ENCODE data around the gene MARK4.

MARK4 gene

GRCh38 chr19:45271735-45272108 lies 20.7 kb downstream of the MARK4 start:
- no peak for DNase-seq (ENCODE audit: low read depth)

DNA sequence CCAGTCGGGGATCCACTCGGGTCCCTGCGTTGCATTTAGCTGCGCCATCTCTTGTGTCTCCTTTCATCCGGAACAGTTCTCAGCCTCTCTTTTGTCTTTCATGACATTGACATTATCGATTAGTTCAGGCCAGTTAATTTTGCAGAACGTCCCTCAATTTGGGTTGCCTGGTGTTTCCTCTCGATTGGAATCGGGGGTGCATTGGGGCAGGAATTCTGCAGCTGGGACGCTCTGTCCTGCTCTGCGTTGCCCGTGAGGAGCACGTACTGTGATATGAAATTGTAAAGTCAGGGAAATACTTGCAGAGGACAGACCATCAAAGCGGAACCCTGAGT lies 22.4 kb downstream of the MARK4 start:
- no peak for DNase-seq (ENCODE audit: low read depth)

GRCh38 chr19:45275370-45275971 lies 24.4 kb downstream of the MARK4 start:
- DNase-seq (ENCODE audit: low read depth), result no peak

GRCh38 chr19:45276284-45276687 lies 25.2 kb downstream of the MARK4 start:
- DNase-seq (ENCODE audit: low read depth), result no peak

GRCh38 chr19:45278087-45278486 lies 27.0 kb downstream of the MARK4 start:
- no peak for DNase-seq (ENCODE audit: low read depth)

DNA sequence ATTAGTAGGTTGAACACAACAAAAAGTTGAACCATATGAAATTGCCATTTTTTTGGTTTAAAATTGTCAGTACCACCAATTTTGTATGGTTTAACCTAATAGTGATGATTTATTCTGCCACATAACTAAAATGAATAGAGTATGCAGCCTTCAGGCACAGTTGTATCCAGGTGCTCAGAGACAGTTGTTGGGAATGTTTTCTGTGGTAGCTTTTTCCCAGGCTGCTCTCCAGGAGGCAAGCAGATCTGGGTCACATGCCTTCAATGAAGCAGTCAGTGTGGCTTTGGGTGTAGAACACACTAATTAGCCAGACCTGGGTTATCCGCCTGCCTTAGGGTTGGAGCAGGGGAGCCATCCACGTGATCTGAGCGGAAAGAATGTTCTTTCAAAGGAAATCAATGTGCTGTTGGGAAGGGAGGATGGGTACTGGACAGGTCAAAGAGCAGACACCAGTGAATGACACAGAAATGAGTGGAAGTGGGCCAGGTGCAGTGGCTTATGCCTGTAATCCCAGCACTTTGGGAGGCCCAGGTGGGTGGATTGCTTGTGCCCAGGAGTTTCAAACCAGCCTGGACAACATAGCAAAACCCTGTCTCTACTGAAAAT lies 28.6 kb downstream of the MARK4 start:
- DNase-seq (ENCODE audit: low read depth), result no peak

GRCh38 chr19:45280471-45280961 lies 29.4 kb downstream of the MARK4 start:
- DNase-seq (ENCODE audit: low read depth), result no peak

GRCh38 chr19:45283443-45284033 lies 32.5 kb downstream of the MARK4 start:
- no peak for DNase-seq (ENCODE audit: low read depth)

DNA sequence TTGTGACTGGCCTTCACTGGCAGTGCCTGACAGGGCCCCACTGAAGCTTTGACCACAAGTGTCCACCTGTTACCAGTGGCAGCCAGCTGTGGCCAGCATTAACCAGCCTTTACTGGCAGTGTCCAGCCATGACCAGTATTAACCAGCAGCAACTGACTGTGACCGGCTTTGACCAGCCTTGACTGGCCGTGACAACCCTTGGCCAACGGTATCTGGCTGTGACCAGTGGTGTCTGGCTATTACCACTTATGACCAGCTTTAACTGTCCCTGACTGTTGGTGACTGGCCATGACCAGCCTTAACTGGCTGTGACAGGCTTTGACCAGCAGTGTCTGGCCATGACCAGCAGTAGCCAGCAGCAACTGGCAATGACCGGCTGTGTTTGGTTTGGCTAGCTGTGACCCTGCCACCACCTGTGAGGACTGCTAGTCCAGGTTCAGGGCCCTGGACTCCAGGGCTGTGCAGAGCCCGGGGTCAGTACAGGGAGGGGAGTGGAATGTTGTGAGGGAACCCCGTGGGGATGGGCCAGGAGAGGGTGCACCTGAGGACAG lies 39.4 kb downstream of the MARK4 start:
- no peak for DNase-seq (ENCODE audit: low read depth)

GRCh38 chr19:45291834-45292233 lies 40.8 kb downstream of the MARK4 start:
- no peak for DNase-seq (ENCODE audit: low read depth)

DNA sequence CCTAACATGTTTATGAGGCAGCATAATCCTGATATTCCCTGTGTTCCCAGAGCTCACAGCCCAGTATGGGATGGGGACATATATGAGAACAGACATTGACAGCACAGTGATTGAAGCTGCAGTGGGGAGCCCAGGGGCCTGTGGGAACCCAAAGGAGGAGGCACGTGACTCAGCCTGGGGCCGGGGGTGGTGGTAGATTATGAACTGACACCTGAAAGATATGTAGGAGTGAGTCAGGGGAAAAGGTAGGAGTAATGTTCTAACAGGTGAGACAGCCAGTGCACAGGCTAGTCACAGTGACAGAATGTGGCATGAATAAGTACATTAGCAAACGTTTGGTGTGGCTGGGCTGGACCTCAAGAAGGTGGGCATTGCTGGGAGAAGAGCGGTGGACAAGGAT lies 42.6 kb downstream of the MARK4 start:
- no peak for DNase-seq (ENCODE audit: low read depth)

DNA sequence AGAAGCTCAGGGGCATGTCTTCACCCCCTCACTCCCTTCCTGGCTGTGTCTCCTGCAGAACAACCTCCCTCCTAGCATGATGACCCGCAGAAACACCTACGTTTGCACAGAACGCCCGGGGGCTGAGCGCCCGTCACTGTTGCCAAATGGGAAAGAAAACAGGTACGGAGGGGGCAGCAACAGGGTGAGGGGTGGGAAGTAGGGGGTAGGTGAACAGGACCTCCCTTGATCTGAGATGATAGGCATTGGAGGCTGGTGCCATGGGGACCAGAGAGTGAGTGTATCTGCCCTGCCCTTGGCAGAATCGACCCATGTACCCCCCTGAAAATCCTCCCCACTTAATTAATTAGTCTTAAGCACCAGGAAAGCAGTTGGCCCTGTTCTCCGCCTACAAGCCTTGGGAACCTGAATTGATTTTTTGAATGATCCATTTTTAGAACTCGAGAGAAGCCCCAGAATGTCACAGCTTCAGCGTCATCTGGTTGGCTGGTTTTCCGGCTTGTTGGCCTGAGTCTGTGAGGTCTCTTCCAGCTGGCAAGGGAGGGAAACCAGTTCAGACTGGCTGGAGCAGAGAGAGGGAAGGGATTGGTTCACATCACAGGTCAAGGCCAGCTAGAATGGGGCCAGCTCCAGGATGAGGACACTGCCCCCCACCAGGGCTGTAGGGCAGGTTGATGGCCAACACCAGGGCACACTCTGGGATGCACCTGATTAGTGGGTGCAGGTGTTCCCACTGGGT lies 43.4 kb downstream of the MARK4 start:
- DNase-seq (ENCODE audit: low read depth), result no peak

- no peak for DNase-seq (ENCODE audit: low read depth)
Observed at GRCh38 chr19:45295873-45296272, 44.8 kb downstream of the MARK4 start.

DNA sequence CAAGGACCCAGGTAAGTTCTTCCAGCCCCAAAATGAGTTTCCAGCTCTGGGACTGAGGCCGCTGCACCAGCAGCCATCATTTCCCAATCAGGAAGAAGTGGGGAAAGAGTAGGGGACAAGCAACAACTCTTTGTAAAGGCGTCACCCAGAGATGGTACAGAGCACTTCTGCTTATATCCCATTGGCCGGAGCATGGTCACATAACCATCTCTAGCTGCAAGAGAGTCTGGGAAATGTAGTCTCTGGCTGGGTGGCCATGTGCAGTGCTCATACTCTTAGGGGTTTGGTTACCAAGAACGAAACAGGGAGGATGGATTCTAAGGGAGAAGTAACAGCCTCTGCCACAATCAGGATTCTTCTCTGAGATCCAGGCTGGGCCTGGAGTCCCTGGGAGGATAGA lies 45.3 kb downstream of the MARK4 start:
- no peak for DNase-seq (ENCODE audit: low read depth)

- no peak for DNase-seq (ENCODE audit: low read depth)
Observed at GRCh38 chr19:45297674-45298073, 46.6 kb downstream of the MARK4 start.

GRCh38 chr19:45298264-45298663 lies 47.2 kb downstream of the MARK4 start:
- DNase-seq (ENCODE audit: low read depth), result no peak

- no peak for DNase-seq (ENCODE audit: low read depth)
Observed at GRCh38 chr19:45299719-45300118, 48.6 kb downstream of the MARK4 start.

- DNase-seq (ENCODE audit: low read depth), result no peak
Observed at GRCh38 chr19:45302416-45302815, 51.3 kb downstream of the MARK4 start.

DNA sequence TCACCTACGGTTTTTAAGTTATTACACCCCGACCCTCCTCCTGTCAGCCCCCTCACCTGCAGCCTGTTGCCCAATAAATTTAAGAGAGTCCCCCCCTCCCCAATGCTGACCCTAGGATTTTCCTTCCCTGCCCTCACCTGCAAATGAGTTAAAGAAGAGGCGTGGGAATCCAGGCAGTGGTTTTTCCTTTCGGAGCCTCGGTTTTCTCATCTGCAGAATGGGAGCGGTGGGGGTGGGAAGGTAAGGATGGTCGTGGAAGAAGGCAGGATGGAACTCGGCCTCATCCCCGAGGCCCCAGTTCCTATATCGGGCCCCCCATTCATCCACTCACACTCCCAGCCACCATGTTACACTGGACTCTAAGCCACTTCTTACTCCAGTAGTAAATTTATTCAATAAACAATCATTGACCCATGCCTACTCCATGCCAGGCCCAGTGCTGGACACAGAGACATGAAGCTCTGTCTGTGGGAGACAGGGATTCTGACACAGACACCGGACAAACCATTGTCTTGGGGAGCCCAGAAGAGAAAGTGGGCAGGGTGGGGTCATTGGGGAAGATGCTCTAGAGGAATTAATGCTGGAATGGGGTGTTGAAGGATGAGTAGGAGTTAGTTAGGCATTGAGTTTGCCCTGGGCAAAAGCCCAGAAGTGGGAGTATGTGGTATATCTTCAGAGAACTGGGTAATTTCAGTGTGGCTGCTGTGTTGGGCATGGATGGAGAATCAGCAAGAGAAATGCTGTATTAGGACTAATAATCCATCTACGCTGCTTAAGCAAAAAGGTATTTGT lies 52.4 kb downstream of the MARK4 start:
- DNase-seq (ENCODE audit: low read depth), result no peak

GRCh38 chr19:45304141-45304926 lies 53.3 kb downstream of the MARK4 start:
- DNase-seq (ENCODE audit: low read depth), result no peak

DNA sequence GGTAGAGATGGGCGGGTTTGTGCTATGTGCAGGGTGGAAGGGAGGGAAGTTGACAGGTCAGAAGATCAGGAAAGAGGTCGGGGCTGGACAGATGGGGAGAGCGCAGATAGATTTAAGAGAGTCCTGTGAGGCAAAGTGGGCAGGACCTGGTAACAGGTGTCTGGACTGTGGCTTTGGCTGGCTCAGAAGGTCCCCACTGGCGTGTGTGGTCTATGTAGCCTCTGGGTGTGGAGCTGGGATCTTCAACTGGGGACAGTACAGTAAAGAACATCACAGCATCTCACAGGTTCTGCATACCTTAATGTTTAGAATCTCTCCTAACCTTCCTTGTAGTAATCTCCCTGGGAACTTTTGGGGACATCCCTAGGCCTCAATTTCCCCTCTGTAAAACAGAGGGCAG lies 53.9 kb downstream of the MARK4 start:
- DNase-seq (ENCODE audit: low read depth), result no peak
